Measurements from ENCODE around the gene KDM2A.

The KDM2A gene

GRCh38 chr11:67252831-67253239 is 133.8 kb downstream of the KDM2A start:
- Mint-ChIP-seq H3K4me3 (no peak overlapping the region), H3K4me1 (no peaks in the 10 kb centered on the region), H3K36me3 (ENCODE audit: low read depth) (peaks cover 92% of the 10 kb centered on the region), H3K27ac (peak overlapping the region in 1 of 3 experiments; percentile 91), H3K9me3 (no peaks in the 10 kb centered on the region), H3K27me3 (ENCODE audit: low read depth) (no peaks in the 10 kb centered on the region)
- peak in 2 of 3 experiments; percentile 12 to 21 for TF ChIP-seq CTCF (IDR thresholded peaks at IDR 0.05; ENCODE audit: unreplicated experiment in 3 of 3)

GRCh38 chr11:67253872-67254624 is 135.0 kb downstream of the KDM2A start:
- Mint-ChIP-seq H3K4me3 (no peak overlapping the region), H3K4me1 (no peaks in the 10 kb centered on the region), H3K36me3 (ENCODE audit: low read depth) (peaks cover 80% of the 10 kb centered on the region), H3K27ac (peak overlapping the region in 1 of 3 experiments; percentile 91), H3K9me3 (no peaks in the 10 kb centered on the region), H3K27me3 (ENCODE audit: low read depth) (no peaks in the 10 kb centered on the region)
- TF ChIP-seq CTCF (IDR thresholded peaks at IDR 0.05; ENCODE audit: unreplicated experiment in 3 of 3) = no peak

- H3K27ac Mint-ChIP-seq = peak overlapping the region in 1 of 3 experiments; percentile 91
- no peaks in the 10 kb centered on the region for H3K4me1 Mint-ChIP-seq
- H3K27me3 Mint-ChIP-seq (ENCODE audit: low read depth) = peaks cover 3% of the 10 kb centered on the region
- peaks cover 75% of the 10 kb centered on the region for H3K36me3 Mint-ChIP-seq (ENCODE audit: low read depth)
- no peaks in the 10 kb centered on the region for H3K9me3 Mint-ChIP-seq
- H3K4me3 Mint-ChIP-seq = no peak overlapping the region
- no peak for TF ChIP-seq CTCF (IDR thresholded peaks at IDR 0.05; ENCODE audit: unreplicated experiment in 3 of 3)
These were observed 135.7 kb downstream of the KDM2A start for GRCh38 chr11:67254798-67255197.

GRCh38 chr11:67255353-67255752 is 136.3 kb downstream of the KDM2A start:
- H3K4me1 Mint-ChIP-seq = no peaks in the 10 kb centered on the region
- peaks cover 71% of the 10 kb centered on the region for H3K36me3 Mint-ChIP-seq (ENCODE audit: low read depth)
- H3K27ac Mint-ChIP-seq = peak overlapping the region in 1 of 3 experiments; percentile 67
- H3K27me3 Mint-ChIP-seq (ENCODE audit: low read depth) = peaks cover 3% of the 10 kb centered on the region
- no peak overlapping the region for H3K4me3 Mint-ChIP-seq
- H3K9me3 Mint-ChIP-seq = no peaks in the 10 kb centered on the region
- no peak for TF ChIP-seq CTCF (IDR thresholded peaks at IDR 0.05; ENCODE audit: unreplicated experiment in 3 of 3)

- Mint-ChIP-seq H3K4me1 (no peaks in the 10 kb centered on the region), H3K27ac (peak overlapping the region in 1 of 3 experiments; percentile 67), H3K4me3 (no peak overlapping the region), H3K9me3 (no peaks in the 10 kb centered on the region), H3K36me3 (ENCODE audit: low read depth) (peaks cover 65% of the 10 kb centered on the region), H3K27me3 (ENCODE audit: low read depth) (peaks cover 3% of the 10 kb centered on the region)
- no peak for TF ChIP-seq CTCF (IDR thresholded peaks at IDR 0.05; ENCODE audit: unreplicated experiment in 3 of 3)
These were observed 136.8 kb downstream of the KDM2A start for GRCh38 chr11:67255864-67256263.

All from nephron (organoid).